H1 (cell line): Measurements from ENCODE around the gene FAM204A. TPM values are rescaled to one million over a fixed set of nuclear protein-coding genes. Genes with fewer than 3 reads are reported as not detected.
A peak's percentile ranks its signal among the peaks of the same experiment; 100 is the strongest.

Source experiments
- CTCF ChIA-PET: fragments of 300-600 bp; sonication (Branson Sonifier 250); formaldehyde crosslinking; loops from one replicate; lab custom pipeline; 2021; ENCODE audit not compliant: partially characterized antibody; lab: Charles Lee
- POLR2A ChIA-PET: fragments of 300-600 bp; sonication (Branson Sonifier 250); formaldehyde crosslinking; loops from one replicate; lab custom pipeline; 2021; ENCODE audit warnings: inconsistent platforms; ENCODE audit not compliant: partially characterized antibody; lab: Charles Lee
- DNase-seq, 2 experiments: peaks; one replicate each; pipeline versions ENCODE4 v3.0.0 to v3.0.0-alpha.2; 2010 to 2022; ENCODE audit warnings: low spot score in 2 of 2, low read depth in 1 of 2, mixed read lengths in 1 of 2
- FAIRE-seq: peaks from 2 replicates; lab custom pipeline; 2011; peaks lifted over from hg19 to GRCh38; lab: Jason Lieb, UNC
- H2AFZ ChIP-seq: 2 replicates; pipeline ENCODE4 v1.8.1; 2012; ENCODE audit warnings: low read length, inconsistent platforms
- H2AK5ac ChIP-seq: 2 replicates; pipeline ENCODE4 v1.6.1; 2013; ENCODE audit warnings: low read depth, low read length
- H2BK120ac ChIP-seq: replicated peaks from 2 replicates; pipeline ENCODE3; 2013; ENCODE audit warnings: low read depth, low read length, inconsistent platforms
- H2BK12ac ChIP-seq: 2 replicates; pipeline ENCODE4 v1.6.1; 2013; ENCODE audit warnings: low read depth, low read length
- H2BK15ac ChIP-seq: 2 replicates; pipeline ENCODE4 v1.6.1; 2013; ENCODE audit warnings: low read length
- H2BK20ac ChIP-seq: 2 replicates; pipeline ENCODE4 v1.6.1; 2013; ENCODE audit warnings: low read length
- H2BK5ac ChIP-seq: 2 replicates; pipeline ENCODE4 v1.6.1; 2013; ENCODE audit warnings: low read depth, low read length
- H3K14ac ChIP-seq: 2 replicates; pipeline ENCODE4 v1.6.1; 2013; ENCODE audit warnings: inconsistent platforms; ENCODE audit not compliant: insufficient read length
- H3K18ac ChIP-seq: 2 replicates; pipeline ENCODE4 v1.6.1; 2013; ENCODE audit warnings: low read length; ENCODE audit errors: extremely low read depth
- H3K23ac ChIP-seq: 2 replicates; pipeline ENCODE4 v1.6.1; 2013; ENCODE audit warnings: inconsistent platforms; ENCODE audit not compliant: insufficient read length
- H3K23me2 ChIP-seq: 2 replicates; pipeline ENCODE4 v1.6.1; 2013; ENCODE audit warnings: low read depth, low read length
- H3K27ac ChIP-seq: 2 replicates; pipeline ENCODE4 v1.6.1; 2011; ENCODE audit warnings: low read depth, low read length, inconsistent platforms
- H3K27me3 ChIP-seq, 4 experiments: replicated peaks in 1 of 4; 1 replicate in 1 of 4; 2 replicates in 3 of 4; pipeline versions ENCODE4 v1.6.1 to v1.8.1; 2011 to 2013; ENCODE audit warnings: low read length in 3 of 4, mild to moderate bottlenecking in 3 of 4, inconsistent platforms in 2 of 4, mixed read lengths in 2 of 4, moderate library complexity in 1 of 4; ENCODE audit not compliant: control insufficient read depth in 3 of 4, insufficient read depth in 3 of 4; ENCODE audit errors: extremely low read depth in 1 of 4
- H3K36me3 ChIP-seq, 4 experiments: 2 replicates each; pipeline versions ENCODE4 v1.6.1 to v1.8.1; 2011 to 2013; ENCODE audit warnings: mild to moderate bottlenecking in 4 of 4, low read length in 3 of 4, moderate library complexity in 2 of 4, control low read depth in 1 of 4, inconsistent platforms in 1 of 4; ENCODE audit not compliant: insufficient read depth in 4 of 4, control insufficient read depth in 2 of 4
- H3K4ac ChIP-seq: replicated peaks from 2 replicates; pipeline ENCODE3; 2013; ENCODE audit warnings: low read length, low read depth, mixed read lengths, inconsistent platforms; ENCODE audit not compliant: insufficient read length
- H3K4me1 ChIP-seq, 4 experiments: replicated peaks in 1 of 4; 1 replicate in 1 of 4; 2 replicates in 3 of 4; pipeline versions ENCODE4 v1.6.1 to v1.8.1; 2011 to 2013; ENCODE audit warnings: low read length in 3 of 4, inconsistent platforms in 2 of 4, mixed read lengths in 1 of 4; ENCODE audit not compliant: insufficient read depth in 4 of 4, control insufficient read depth in 3 of 4
- H3K4me2 ChIP-seq, 2 experiments: 2 replicates each; pipeline versions ENCODE4 v1.6.1 to v1.8.1; 2011 to 2013; ENCODE audit warnings: low read depth in 2 of 2, low read length in 2 of 2, control low read depth in 1 of 2, inconsistent platforms in 1 of 2, mild to moderate bottlenecking in 1 of 2; ENCODE audit not compliant: insufficient read depth in 1 of 2
- H3K4me3 ChIP-seq, 4 experiments: fragments of 200-600, 300-600 bp in 1 of 4; sonication (generic), shearing (Covaris generic), sonication (Bioruptor Twin) in 1 of 4; 2 replicates each; pipeline versions ENCODE4 v1.5.1 to v1.8.1; 2011 to 2016; ENCODE audit warnings: low read length in 4 of 4, low read depth in 3 of 4, control low read depth in 2 of 4, inconsistent platforms in 2 of 4, mild to moderate bottlenecking in 2 of 4, mixed read lengths in 1 of 4, moderate library complexity in 1 of 4; ENCODE audit not compliant: insufficient read depth in 2 of 4; ENCODE audit errors: extremely low read depth in 1 of 4
- H3K56ac ChIP-seq: replicated peaks from 2 replicates; pipeline ENCODE3; 2013; ENCODE audit warnings: low read depth, mild to moderate bottlenecking, mixed read lengths, low read length, inconsistent platforms; ENCODE audit not compliant: insufficient read length
- H3K79me1 ChIP-seq: 2 replicates; pipeline ENCODE4 v1.6.1; 2013; ENCODE audit warnings: low read depth, low read length, control low read depth
- H3K79me2 ChIP-seq, 2 experiments: 2 replicates each; pipeline versions ENCODE4 v1.6.1 to v1.8.1; 2012 to 2013; ENCODE audit warnings: low read length in 2 of 2, mild to moderate bottlenecking in 2 of 2, inconsistent platforms in 1 of 2; ENCODE audit not compliant: insufficient read depth in 2 of 2, control insufficient read depth in 1 of 2
- H3K9ac ChIP-seq, 4 experiments: replicated peaks in 1 of 4; 1 replicate in 1 of 4; 2 replicates in 3 of 4; pipeline versions ENCODE4 v1.6.1 to v1.8.1; 2011 to 2013; ENCODE audit warnings: low read depth in 3 of 4, low read length in 3 of 4, control low read depth in 2 of 4, mild to moderate bottlenecking in 2 of 4, moderate library complexity in 2 of 4, inconsistent platforms in 1 of 4; ENCODE audit errors: extremely low read depth in 1 of 4
- H3K9me3 ChIP-seq, 2 experiments: 2 replicates each; pipeline versions ENCODE4 v1.6.1 to v1.8.1; 2012 to 2013; ENCODE audit warnings: mild to moderate bottlenecking in 2 of 2, moderate library complexity in 2 of 2, control low read depth in 1 of 2, inconsistent platforms in 1 of 2, low read depth in 1 of 2, low read length in 1 of 2, mixed read lengths in 1 of 2; ENCODE audit not compliant: insufficient read depth in 2 of 2
- H4K20me1 ChIP-seq, 2 experiments: replicated peaks in 1 of 2; 2 replicates each; pipeline versions ENCODE3 to v1.8.1; 2011 to 2013; ENCODE audit warnings: inconsistent platforms in 2 of 2, low read length in 2 of 2, mild to moderate bottlenecking in 1 of 2; ENCODE audit not compliant: insufficient read depth in 2 of 2, control insufficient read depth in 1 of 2
- H4K5ac ChIP-seq: 2 replicates; pipeline ENCODE4 v1.6.1; 2013; ENCODE audit warnings: low read length, low read depth, mixed read lengths, inconsistent platforms; ENCODE audit not compliant: insufficient read length
- H4K8ac ChIP-seq: 2 replicates; pipeline ENCODE4 v1.8.0; 2013; ENCODE audit warnings: mild to moderate bottlenecking, moderate library complexity, low read length, inconsistent platforms; ENCODE audit not compliant: insufficient read depth; ENCODE audit errors: extremely low read depth
- H4K91ac ChIP-seq: replicated peaks from 2 replicates; pipeline ENCODE3; 2013; ENCODE audit warnings: low read length, mixed read lengths, inconsistent platforms; ENCODE audit not compliant: insufficient read length
- CHD1 ChIP-seq: IDR thresholded peaks from 2 replicates; pipeline ENCODE4 v1.6.1; 2012; ENCODE audit warnings: low read depth, low read length, improper control_type of control experiment
- CREB1 ChIP-seq: IDR thresholded peaks from 2 replicates; pipeline ENCODE4 v1.6.1; 2012; ENCODE audit warnings: inconsistent platforms
- EZH2 ChIP-seq: fragments of 200-600 bp; sonication (generic); IDR thresholded peaks from 2 replicates; pipeline ENCODE4 v1.7.1; 2012; ENCODE audit warnings: low read depth, mild to moderate bottlenecking, moderate library complexity, low read length, inconsistent platforms; ENCODE audit not compliant: severe bottlenecking
- GTF2F1 ChIP-seq: IDR thresholded peaks from 2 replicates; pipeline ENCODE4 v1.6.1; 2012; ENCODE audit warnings: low read depth, low read length, improper control_type of control experiment, borderline replicate concordance
- KDM1A ChIP-seq: fragments of 200-600, 300-600 bp; sonication (generic); IDR thresholded peaks from 2 replicates; pipeline ENCODE4 v1.7.1; 2016; ENCODE audit warnings: mild to moderate bottlenecking, low read length, borderline replicate concordance
- KDM5A ChIP-seq: fragments of 200-600 bp; IDR thresholded peaks from 2 replicates; pipeline ENCODE4 v1.7.1; 2012; ENCODE audit warnings: mild to moderate bottlenecking, low read length, inconsistent platforms, mixed read lengths
- NRF1 ChIP-seq: IDR thresholded peaks from 2 replicates; pipeline ENCODE4 v1.6.1; 2011; ENCODE audit warnings: mild to moderate bottlenecking, low read depth, low read length, improper control_type of control experiment
- PHF8 ChIP-seq: fragments of 200-600 bp; sonication (generic); conservative IDR thresholded peaks from 2 replicates; pipeline ENCODE4 v1.7.1; 2012; ENCODE audit warnings: low read depth, mild to moderate bottlenecking, inconsistent platforms, low read length, moderate library complexity
- SIX5 ChIP-seq: IDR thresholded peaks from 2 replicates; pipeline ENCODE4 v1.6.1; 2011; ENCODE audit warnings: mild to moderate bottlenecking, low read depth, low read length
- SP4 ChIP-seq: IDR thresholded peaks from 2 replicates; pipeline ENCODE4 v1.6.1; 2012; ENCODE audit warnings: low read length, inconsistent platforms
- SRF ChIP-seq: IDR thresholded peaks from 2 replicates; pipeline ENCODE4 v1.6.1; 2011; ENCODE audit warnings: mild to moderate bottlenecking, low read depth, low read length, moderate library complexity
- ZNF274 ChIP-seq: IDR thresholded peaks from 2 replicates; pipeline ENCODE4 v1.7.0; 2012; ENCODE audit warnings: low read length, borderline replicate concordance; ENCODE audit errors: extremely low read depth
- WGBS, 2 experiments: shearing (Covaris generic) in 1 of 2; methylation state at CpG; one replicate each; pipeline versions ENCODE4 v1.1.6 to v1.1.7; 2013 to 2015; ENCODE audit warnings: low lambda C conversion rate in 2 of 2, mixed read lengths in 2 of 2, inconsistent platforms in 1 of 2, low coverage in 1 of 2, missing lambda C conversion rate in 1 of 2; ENCODE audit not compliant: insufficient replicate concordance in 2 of 2, insufficient coverage in 1 of 2, insufficient read length in 1 of 2; ENCODE audit errors: extremely low coverage in 1 of 2, missing lambda C conversion rate in 1 of 2; 5-methylcytosine and 5-hydroxymethylcytosine counted together
- polyA plus RNA-seq, 7 experiments: library from polyadenylated mRNA; depleted of rRNA in 3 of 7; stranded (reverse) in 5 of 7; unstranded in 2 of 7; fragments of >200 nt in 5 of 7; fragments of 200-250 nt in 2 of 7; gene quantifications; 1 replicate in 5 of 7; 2 replicates in 1 of 7; 4 replicates in 1 of 7; pipeline versions ENCODE4 v1.2.1 to v1.2.3, GENCODE V29; 2011 to 2013; ENCODE audit warnings: missing spikeins in 2 of 7, mixed read lengths in 2 of 7
- total RNA-seq: library from RNA; stranded (reverse); fragmentation: NEBNext Ultra II Directional; extraction: Animal tissue kit (Norgen Biotek cat#: 25700); gene quantifications from 2 replicates; pipeline ENCODE4 v1.2.1, GENCODE V29; 2021

Gene FAM204A
- total and polyA plus RNA-seq, 2 of the 8 experiments (the other 6 are each of a cell fraction or from before 2014, with no cell fraction given): 4.9 to 37.4 TPM

- POLR2A ChIA-PET: no interaction called here
- Histone ChIP-seq H4K91ac (no peak overlapping the region), H3K23me2 (peaks cover 2% of the 10 kb centered on the region), H3K36me3 (no peaks in the 10 kb centered on the region), H3K9ac (no peak overlapping the region), H3K14ac (no peak overlapping the region), H3K4me2 (no peak overlapping the region), H2AK5ac (no peak overlapping the region), H3K4me3 (no peak overlapping the region), H3K23ac (no peak overlapping the region), H3K4ac (no peak overlapping the region), H2BK5ac (no peak overlapping the region), H4K20me1 (no peaks in the 10 kb centered on the region), H3K27me3 (no peaks in the 10 kb centered on the region), H3K18ac (no peak overlapping the region), H2BK120ac (no peak overlapping the region), H2BK15ac (no peak overlapping the region), H4K8ac (no peak overlapping the region), H3K9me3 (no peaks in the 10 kb centered on the region), H3K79me2 (peaks cover 0 to 28% of the 10 kb centered on the region in 2 experiments; a peak in 2 of 4 replicates), H2BK12ac (no peak overlapping the region), H4K5ac (no peak overlapping the region), H3K27ac (no peak overlapping the region), H2AFZ (peak overlapping the region; percentile 11; the same call in 1 of the 2 replicates), H2BK20ac (no peak overlapping the region), H3K4me1 (no peaks in the 10 kb centered on the region; a peak in 1 of 7 replicates), H3K79me1 (peaks cover 4% of the 10 kb centered on the region; the same call in 1 of the 2 replicates), H3K56ac (no peak overlapping the region)
- DNase-seq (no peak), FAIRE-seq (no peak)
- no peak for TF ChIP-seq EZH2
- TF ChIP-seq KDM1A: no peak
- TF ChIP-seq PHF8: no peak
- no peak for TF ChIP-seq KDM5A
- no peak for TF ChIP-seq SIX5
- no peak for TF ChIP-seq CREB1
- TF ChIP-seq ZNF274: no peak
- no peak for TF ChIP-seq SP4
- no peak for TF ChIP-seq NRF1
- no peak for TF ChIP-seq CHD1
- TF ChIP-seq SRF: no peak
- TF ChIP-seq GTF2F1: no peak
- 95% methylated on average over 3 of the region's 3 CpGs; no CpG with 5 or more reads in 1 of the 2 experiments for WGBS, 2 experiments
- CTCF ChIA-PET: no interaction called here
These were observed 1.4 kb upstream of the FAM204A start for GRCh38 chr10:118343549-118343948.
